Occipital lobe (tissue), 2 donors: ENCODE data around the gene GMFB. TPM values are rescaled to one million over a fixed set of nuclear protein-coding genes. Genes with fewer than 3 reads are reported as not detected.

ENCODE experiments used
- DNase-seq: peaks from one replicate; lab custom pipeline; 2025; lab: John Stamatoyannopoulos, UW
- total RNA-seq: library from RNA; depleted of rRNA; stranded (reverse); fragments of >200 nt; gene quantifications from one replicate; pipeline ENCODE4 v1.2.3, GENCODE V29; 2014

Gene GMFB
- 257 TPM for total RNA-seq

- peak; percentile 86 for DNase-seq
Measured at GRCh38 chr14:54488646-54489317, at the start of gene GMFB. Gene GMFB, minus strand, starts transcription at chr14:54488980. Its CDS starts 53 bp downstream, at chr14:54488927.

GRCh38 chr14:54538055-54538454 lies 49.3 kb upstream of the GMFB start:
- no peak for DNase-seq

- no peak for DNase-seq
Measured at GRCh38 chr14:54537651-54538050, 48.9 kb upstream of the GMFB start.

GRCh38 chr14:54535646-54536045 lies 46.9 kb upstream of the GMFB start:
- no peak for DNase-seq

- DNase-seq, result no peak
Measured at GRCh38 chr14:54535126-54535525, 46.3 kb upstream of the GMFB start.

GRCh38 chr14:54533100-54533499 lies 44.3 kb upstream of the GMFB start:
- no peak for DNase-seq

GRCh38 chr14:54532111-54533012 lies 43.6 kb upstream of the GMFB start:
- no peak for DNase-seq

GRCh38 chr14:54529811-54530210 lies 41.0 kb upstream of the GMFB start:
- DNase-seq, result no peak

GRCh38 chr14:54528973-54529372 lies 40.2 kb upstream of the GMFB start:
- no peak for DNase-seq

GRCh38 chr14:54524410-54524809 lies 35.6 kb upstream of the GMFB start:
- DNase-seq, result no peak

GRCh38 chr14:54516709-54517108 lies 27.9 kb upstream of the GMFB start:
- DNase-seq, result no peak

- DNase-seq, result no peak
Measured at GRCh38 chr14:54515670-54516069, 26.9 kb upstream of the GMFB start.

- no peak for DNase-seq
Measured at GRCh38 chr14:54512393-54512792, 23.6 kb upstream of the GMFB start.

- peak; percentile 98 for DNase-seq
Measured at GRCh38 chr14:54509546-54510501, 21.0 kb upstream of the GMFB start, which contains the start of gene CGRRF1. Gene CGRRF1, plus strand, starts transcription at chr14:54509906. Its CDS starts 54 bp downstream, at chr14:54509960.

GRCh38 chr14:54503486-54503885 lies 14.7 kb upstream of the GMFB start:
- DNase-seq, result no peak

- DNase-seq, result no peak
Measured at GRCh38 chr14:54502602-54503001, 13.8 kb upstream of the GMFB start.

GRCh38 chr14:54501480-54501879 lies 12.7 kb upstream of the GMFB start:
- no peak for DNase-seq

- no peak for DNase-seq
Measured at GRCh38 chr14:54500744-54501143, 12.0 kb upstream of the GMFB start.

- DNase-seq, result no peak
Measured at GRCh38 chr14:54498579-54498978, 9.8 kb upstream of the GMFB start.

GRCh38 chr14:54498095-54498531 lies 9.3 kb upstream of the GMFB start:
- no peak for DNase-seq

GRCh38 chr14:54497224-54497623 lies 8.4 kb upstream of the GMFB start:
- DNase-seq, result no peak
